HG03280 (cell line): ENCODE results near the gene AKR1C4.
"Not testable (repeated sequence)": the region's sequence is repeated elsewhere in the genome, so short reads cannot be mapped to it uniquely, and the experiment has no call there.

ENCODE experiments used
- ATAC-seq: cut with Tn5 transposase; IDR thresholded peaks from one replicate; pipeline ENCODE4 v1.9.1; 2021; ENCODE audit warnings: mild to moderate bottlenecking, moderate library complexity; ENCODE audit not compliant: unreplicated experiment

Gene AKR1C4

GRCh38 chr10:5196702-5197113 is at the start of gene AKR1C4:
AKR1C4 (plus strand) TSS chr10:5196837; CDS start chr10:5196868, 31 bp downstream.
- no peak for ATAC-seq

DNA sequence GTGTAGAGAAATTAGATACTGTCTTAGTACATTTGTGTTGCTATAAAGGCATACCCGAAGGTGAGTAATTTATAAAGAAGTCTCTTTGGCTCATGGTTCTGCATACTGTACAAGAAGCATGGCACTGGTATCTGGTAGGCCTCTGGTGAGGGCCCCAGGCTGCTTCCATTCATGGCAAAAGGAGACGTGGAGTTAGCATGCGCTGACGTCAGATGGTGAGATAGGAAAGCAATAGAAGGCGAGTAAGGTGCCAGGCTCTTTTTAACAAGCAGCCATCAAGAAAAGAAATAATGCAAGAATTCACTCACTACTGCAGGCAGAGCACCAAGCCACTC is 49.8 kb upstream of the AKR1C4 start:
- ATAC-seq, result no peak

GRCh38 chr10:5147255-5147980 is 49.2 kb upstream of the AKR1C4 start:
- ATAC-seq, result no peak

DNA sequence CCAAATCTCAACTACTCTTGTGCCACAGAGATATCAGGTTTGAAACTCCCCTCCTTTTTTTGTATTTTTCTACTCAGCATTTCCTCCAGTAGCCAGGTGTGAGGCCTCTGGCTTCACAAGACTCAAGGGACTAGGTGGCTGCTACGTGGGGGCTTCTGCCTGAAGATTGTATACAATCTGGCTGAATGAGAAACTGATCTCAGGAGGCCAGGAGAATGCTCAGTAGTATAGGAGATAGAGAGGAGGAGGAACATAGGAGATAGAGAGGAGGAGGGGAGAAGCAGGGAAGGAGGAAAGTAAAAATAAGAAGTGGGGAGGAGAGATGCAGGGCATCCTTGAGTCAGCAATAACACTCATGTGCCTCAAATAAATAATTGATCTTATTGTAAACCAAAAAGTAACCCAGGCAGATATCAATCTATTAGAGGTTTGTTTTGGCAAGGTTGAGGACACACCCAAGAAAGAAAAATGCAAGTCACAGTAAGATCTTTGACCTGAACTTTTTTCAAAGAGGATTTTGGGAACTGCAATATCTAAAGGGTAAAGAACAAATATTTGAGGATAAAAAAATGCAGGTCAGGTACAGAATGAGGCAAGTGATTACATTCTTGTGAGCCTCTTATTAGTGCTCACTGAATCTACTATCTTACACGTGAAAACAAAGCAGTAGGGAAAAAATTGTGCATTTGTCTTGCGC is 48.5 kb upstream of the AKR1C4 start:
- ATAC-seq, result no peak

GRCh38 chr10:5148678-5149032 is 48.0 kb upstream of the AKR1C4 start:
- no peak for ATAC-seq

DNA sequence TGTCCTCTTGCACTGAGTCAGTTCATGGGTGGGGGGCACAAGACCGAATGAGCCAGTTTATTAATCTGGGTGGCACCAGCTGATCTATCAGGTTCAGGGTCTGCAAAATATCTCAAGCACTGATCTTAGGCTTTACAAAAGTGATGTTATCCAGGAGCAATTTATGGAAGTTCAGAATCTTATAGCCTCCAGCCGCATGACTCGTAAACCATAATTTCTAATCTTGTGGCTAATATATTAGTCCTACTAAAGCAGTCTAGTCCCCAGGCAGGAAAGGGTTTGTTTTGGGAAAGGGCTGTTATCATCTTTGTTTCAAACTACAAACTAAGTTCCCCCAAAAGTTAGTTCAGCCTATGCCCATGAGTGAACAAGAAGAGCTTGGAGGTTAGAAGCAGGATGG is 45.6 kb upstream of the AKR1C4 start:
- no peak for ATAC-seq

GRCh38 chr10:5155951-5156350 is 40.7 kb upstream of the AKR1C4 start:
- no peak for ATAC-seq

- ATAC-seq, result no peak
Measured at GRCh38 chr10:5157501-5157900, 39.1 kb upstream of the AKR1C4 start.

- ATAC-seq, result no peak
Measured at GRCh38 chr10:5159126-5159525, 37.5 kb upstream of the AKR1C4 start.

- no peak for ATAC-seq
Measured at GRCh38 chr10:5163487-5163886, 33.1 kb upstream of the AKR1C4 start.

DNA sequence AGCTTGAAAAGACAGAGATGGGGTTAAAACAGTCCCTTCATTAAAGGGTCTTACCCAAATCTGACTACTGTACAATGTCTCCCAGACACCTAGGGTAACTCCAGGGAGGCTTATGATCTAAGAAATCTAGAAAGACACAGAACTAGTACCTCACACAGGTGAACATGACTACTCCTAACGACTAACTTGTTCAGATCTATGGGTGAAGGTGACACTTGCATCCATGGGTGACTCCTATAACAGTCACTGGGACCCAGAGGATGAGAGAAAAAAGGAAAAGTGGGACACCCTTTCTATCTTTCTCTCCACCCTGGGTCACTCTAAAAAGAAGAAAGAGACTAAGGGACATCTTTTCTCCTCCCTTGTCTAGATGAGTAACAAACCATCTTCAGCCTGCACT is 30.9 kb upstream of the AKR1C4 start:
- ATAC-seq, result no peak

DNA sequence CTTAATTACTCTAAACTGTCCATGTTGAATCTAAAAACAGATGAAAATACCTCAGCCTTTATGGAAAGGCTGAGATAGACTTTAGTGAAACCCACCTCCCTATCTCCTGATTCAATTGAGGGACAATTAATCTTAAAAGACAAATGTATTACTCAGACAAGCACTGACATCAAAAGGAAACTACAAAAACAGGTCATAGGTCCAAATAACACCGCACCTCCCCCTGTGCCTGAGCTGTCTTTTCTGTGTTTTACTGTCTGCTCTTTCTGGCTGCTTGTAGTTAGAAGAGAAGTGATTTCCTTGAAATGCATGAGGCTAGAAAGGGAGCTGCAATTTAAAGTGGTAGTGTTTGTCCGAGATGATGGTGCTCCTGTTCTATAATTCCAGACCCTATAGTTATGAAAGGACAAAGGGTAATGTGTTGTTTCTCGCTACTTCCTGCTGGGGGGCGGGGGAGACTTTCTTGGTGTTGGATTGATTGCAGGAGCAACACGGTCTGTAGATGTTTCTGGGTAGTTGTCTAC is 27.7 kb upstream of the AKR1C4 start:
- no peak for ATAC-seq

DNA sequence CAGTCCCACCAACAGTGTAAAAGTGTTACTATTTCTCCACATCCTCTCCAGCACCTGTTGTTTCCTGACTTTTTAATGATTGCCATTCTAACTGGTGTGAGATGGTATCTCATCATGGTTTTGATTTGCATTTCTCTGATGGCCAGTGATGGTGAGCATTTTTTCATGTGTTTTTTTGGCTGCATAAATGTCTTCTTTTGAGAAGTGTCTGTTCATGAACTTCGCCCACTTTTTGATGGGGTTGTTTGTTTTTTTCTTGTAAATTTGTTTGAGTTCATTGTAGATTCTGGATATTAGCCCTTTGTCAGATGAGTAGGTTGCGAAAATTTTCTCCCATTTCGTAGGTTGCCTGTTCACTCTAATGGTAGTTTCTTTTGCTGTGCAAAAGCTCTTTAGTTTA is 21.1 kb upstream of the AKR1C4 start:
- not testable (repeated sequence) for ATAC-seq

- ATAC-seq, result not testable (repeated sequence)
Measured at GRCh38 chr10:5180503-5180902, 16.1 kb upstream of the AKR1C4 start.

DNA sequence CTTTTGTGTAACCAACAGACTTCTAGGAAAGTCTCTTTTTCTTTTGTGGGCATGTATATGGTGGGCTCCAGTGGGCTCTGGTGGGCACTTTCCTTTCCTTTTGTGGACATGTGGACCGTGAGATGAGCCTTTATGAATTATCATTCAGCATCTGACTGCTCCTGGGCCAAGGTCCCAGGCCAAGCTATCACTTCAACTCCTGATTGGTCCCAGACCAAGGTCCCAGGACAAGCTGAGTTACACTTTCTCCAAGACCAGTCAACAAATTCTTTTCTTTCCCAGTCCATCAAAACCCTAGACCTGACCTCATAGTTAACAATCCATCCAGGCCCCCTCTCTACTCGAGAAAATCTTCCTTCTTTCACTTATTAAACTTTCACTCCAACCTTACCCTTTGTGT is 12.7 kb upstream of the AKR1C4 start:
- ATAC-seq, result no peak

GRCh38 chr10:5184987-5185775 is 11.5 kb upstream of the AKR1C4 start, which contains the start of gene AKR1C8:
AKR1C8 (minus strand) TSS chr10:5185150; CDS start chr10:5185104, 46 bp downstream.
- ATAC-seq, result no peak

DNA sequence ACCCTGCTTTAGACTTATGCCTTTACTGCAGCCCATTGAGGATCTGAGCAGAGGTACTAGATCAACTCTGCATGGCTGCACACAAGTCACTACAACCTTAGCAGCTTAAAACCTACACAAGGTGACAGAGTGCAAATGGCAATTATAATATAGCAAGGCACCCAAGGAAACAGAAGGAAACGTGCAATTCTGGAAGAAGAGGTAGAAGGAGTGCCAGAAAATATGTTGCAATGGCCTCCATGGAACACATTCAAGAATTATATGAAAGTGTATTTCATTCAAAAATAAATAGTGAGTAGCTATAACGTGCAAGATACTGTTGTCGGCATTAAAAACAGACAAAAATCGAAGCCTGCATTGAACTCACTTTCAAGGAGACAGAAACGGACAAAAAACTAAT is 8.8 kb upstream of the AKR1C4 start:
- ATAC-seq, result no peak

- ATAC-seq, result no peak
Measured at GRCh38 chr10:5188358-5188757, 8.3 kb upstream of the AKR1C4 start.

DNA sequence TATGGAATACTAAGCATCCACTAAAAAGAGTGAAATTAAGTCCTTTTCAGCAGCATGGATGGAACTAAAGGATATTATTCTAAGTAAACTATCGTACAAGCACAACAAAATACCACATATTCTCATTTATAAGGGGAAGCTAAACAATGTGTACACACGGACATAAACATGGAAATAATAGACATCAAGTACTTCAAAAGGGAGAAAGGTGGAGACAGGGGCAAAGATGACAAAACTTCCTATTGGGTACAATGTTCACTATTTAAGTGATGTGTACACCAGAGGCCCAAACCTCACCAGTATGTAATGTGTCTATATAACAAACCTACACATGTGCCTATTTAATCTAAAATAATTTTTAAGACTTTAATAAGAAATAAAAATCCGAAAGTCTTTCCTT is 2.2 kb upstream of the AKR1C4 start:
- ATAC-seq, result no peak

GRCh38 chr10:5195727-5196374 is 786 bp upstream of the AKR1C4 start:
- ATAC-seq, result no peak

DNA sequence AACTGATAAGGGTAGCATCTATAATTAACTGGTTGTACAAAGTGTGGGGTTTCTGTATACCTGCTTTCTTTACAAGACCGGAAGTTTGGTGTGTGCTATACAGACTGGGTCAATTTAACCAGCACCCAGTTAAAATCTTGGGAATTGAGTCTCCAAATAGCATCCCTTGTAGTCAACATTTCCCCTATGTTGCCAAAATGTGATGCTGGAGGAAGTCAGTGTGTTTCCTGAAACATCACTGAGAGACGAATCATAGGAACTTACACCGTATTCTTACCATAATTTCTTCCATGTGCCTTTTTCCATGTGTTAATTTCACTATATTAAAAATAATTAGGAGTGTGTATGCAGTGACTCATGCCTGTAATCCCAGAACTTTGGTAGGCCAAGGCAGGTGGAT is 1.7 kb downstream of the AKR1C4 start:
- ATAC-seq, result no peak
